CD14-positive monocyte (primary cell): ENCODE measurements around the gene SLC35D2. TPM values are rescaled to one million over a fixed set of nuclear protein-coding genes. Genes with fewer than 3 reads are reported as not detected.

ENCODE experiments used
- DNase-seq, 3 donors: peaks; one replicate each; pipeline ENCODE4 v3.0.0-alpha.2; 2011 to 2022
- H2AFZ ChIP-seq: 2 replicates; pipeline ENCODE4 v1.6.0; 2012; ENCODE audit warnings: mild to moderate bottlenecking, low read depth, low read length, inconsistent platforms; ENCODE audit not compliant: insufficient read depth, poor library complexity, severe bottlenecking
- H3K27ac ChIP-seq, 2 donors: 1 replicate in 1 of 2; 2 replicates in 1 of 2; pipeline ENCODE4 v1.5.1; 2012 to 2013; ENCODE audit warnings: low read length in 2 of 2, control low read depth in 1 of 2, inconsistent platforms in 1 of 2, low read depth in 1 of 2, mild to moderate bottlenecking in 1 of 2
- H3K27me3 ChIP-seq, 2 donors: one replicate each; pipeline versions ENCODE4 v1.6.0 to v1.6.1; 2011 to 2013; ENCODE audit warnings: low read length in 2 of 2; ENCODE audit not compliant: control insufficient read depth in 2 of 2, insufficient read depth in 2 of 2
- H3K36me3 ChIP-seq, 2 donors: replicated peaks in 1 of 2; 1 replicate in 1 of 2; 2 replicates in 1 of 2; pipeline versions ENCODE4 v1.5.1 to v1.6.1; 2012 to 2013; ENCODE audit warnings: low read length in 2 of 2, control low read depth in 1 of 2, inconsistent platforms in 1 of 2, mild to moderate bottlenecking in 1 of 2; ENCODE audit not compliant: insufficient read depth in 2 of 2, control insufficient read depth in 1 of 2
- H3K4me1 ChIP-seq, 2 donors: 1 replicate in 1 of 2; 2 replicates in 1 of 2; pipeline versions ENCODE4 v1.5.1 to v1.6.1; 2012 to 2013; ENCODE audit warnings: low read length in 2 of 2, control low read depth in 1 of 2, inconsistent platforms in 1 of 2, mild to moderate bottlenecking in 1 of 2, moderate library complexity in 1 of 2; ENCODE audit not compliant: insufficient read depth in 2 of 2, control insufficient read depth in 1 of 2
- H3K4me2 ChIP-seq: replicated peaks from 2 replicates; pipeline ENCODE3; 2012; ENCODE audit warnings: low read length, moderate library complexity, mild to moderate bottlenecking; ENCODE audit not compliant: poor library complexity, severe bottlenecking; ENCODE audit errors: extremely low read depth
- H3K4me3 ChIP-seq, 3 experiments: fragments of 200-600 bp in 1 of 3; sonication (generic) in 1 of 3; replicated peaks in 1 of 3; 1 replicate in 2 of 3; 2 replicates in 1 of 3; pipeline ENCODE4 v1.5.1; 2011 to 2013; ENCODE audit warnings: low read length in 3 of 3, mild to moderate bottlenecking in 3 of 3, control low read depth in 2 of 3, low read depth in 2 of 3, inconsistent platforms in 1 of 3, moderate library complexity in 1 of 3
- H3K79me2 ChIP-seq: 2 replicates; pipeline ENCODE4 v1.6.0; 2012; ENCODE audit warnings: mild to moderate bottlenecking, control low read depth, inconsistent platforms, low read length, moderate library complexity; ENCODE audit not compliant: insufficient read depth
- H3K9ac ChIP-seq: 2 replicates; pipeline ENCODE4 v1.6.0; 2017; ENCODE audit warnings: low read length, mild to moderate bottlenecking; ENCODE audit not compliant: insufficient read depth, poor library complexity, severe bottlenecking
- H3K9me3 ChIP-seq, 2 donors: replicated peaks in 1 of 2; 1 replicate in 1 of 2; 2 replicates in 1 of 2; pipeline versions ENCODE4 v1.5.1 to v1.6.1; 2012 to 2013; ENCODE audit warnings: low read length in 2 of 2, control low read depth in 1 of 2; ENCODE audit not compliant: control insufficient read depth in 1 of 2, insufficient read depth in 1 of 2
- H4K20me1 ChIP-seq: 2 replicates; pipeline ENCODE4 v1.6.0; 2012; ENCODE audit warnings: mild to moderate bottlenecking, low read length, control low read depth, moderate library complexity; ENCODE audit not compliant: insufficient read depth
- H3K27ac Mint-ChIP-seq, 7 donors: one replicate each; pipeline ENCODE4 v1.8.0; 2020; ENCODE audit warnings: mild to moderate bottlenecking in 7 of 7, mixed read lengths in 7 of 7, moderate library complexity in 6 of 7, inconsistent platforms in 2 of 7
- H3K27me3 Mint-ChIP-seq, 3 donors: one replicate each; pipeline ENCODE4 v1.8.0; 2021 to 2022; ENCODE audit warnings: low read depth in 3 of 3, mild to moderate bottlenecking in 3 of 3, mixed read lengths in 3 of 3, moderate library complexity in 3 of 3, inconsistent platforms in 1 of 3
- H3K36me3 Mint-ChIP-seq, 2 donors: one replicate each; pipeline ENCODE4 v1.8.0; 2020; ENCODE audit warnings: mixed read lengths in 2 of 2, inconsistent platforms in 1 of 2, mild to moderate bottlenecking in 1 of 2
- H3K4me1 Mint-ChIP-seq: one replicate; pipeline ENCODE4 v1.8.0; 2020; ENCODE audit warnings: mild to moderate bottlenecking, mixed read lengths
- H3K4me3 Mint-ChIP-seq, 2 donors: one replicate each; pipeline ENCODE4 v1.8.0; 2020; ENCODE audit warnings: mild to moderate bottlenecking in 2 of 2, mixed read lengths in 2 of 2, moderate library complexity in 1 of 2
- H3K9me3 Mint-ChIP-seq, 7 donors: one replicate each; pipeline ENCODE4 v1.8.0; 2020 to 2022; ENCODE audit warnings: mixed read lengths in 7 of 7, mild to moderate bottlenecking in 6 of 7, moderate library complexity in 6 of 7, inconsistent platforms in 2 of 7
- WGBS: methylation state at CpG from one replicate; pipeline ENCODE4 v1.1.5; 2013; ENCODE audit warnings: missing lambda C conversion rate; ENCODE audit not compliant: insufficient coverage; 5-methylcytosine and 5-hydroxymethylcytosine counted together
- intact Hi-C, 2 donors: fragments of 100-400 bp; cut with micrococcal nuclease; formaldehyde crosslinking; loops; one replicate each; pipeline versions ENCODE4 v1.15.0 to v1.15.1; 2023
- polyA plus RNA-seq, 3 donors: library from polyadenylated mRNA; depleted of rRNA in 1 of 3; unstranded in 2 of 3; stranded (reverse) in 1 of 3; fragments of 300-500 nt in 2 of 3; fragments of >200 nt in 1 of 3; fragmentation: Illumina TruSeq in 2 of 3; gene quantifications; 1 replicate in 2 of 3; 2 replicates in 1 of 3; pipeline ENCODE4 v1.2.3, GENCODE V29; 2012 to 2021
- TF ChIP-seq, protein P1 (sequence below): fragments of 200-600 bp; IDR thresholded peaks from one replicate; pipeline ENCODE4 v1.8.0; 2022; ENCODE audit warnings: antibody characterized with exemption, mild to moderate bottlenecking

Gene SLC35D2
- polyA plus RNA-seq, 3 donors, result 14.8 to 27.4 (median 20.0) TPM

DNA sequence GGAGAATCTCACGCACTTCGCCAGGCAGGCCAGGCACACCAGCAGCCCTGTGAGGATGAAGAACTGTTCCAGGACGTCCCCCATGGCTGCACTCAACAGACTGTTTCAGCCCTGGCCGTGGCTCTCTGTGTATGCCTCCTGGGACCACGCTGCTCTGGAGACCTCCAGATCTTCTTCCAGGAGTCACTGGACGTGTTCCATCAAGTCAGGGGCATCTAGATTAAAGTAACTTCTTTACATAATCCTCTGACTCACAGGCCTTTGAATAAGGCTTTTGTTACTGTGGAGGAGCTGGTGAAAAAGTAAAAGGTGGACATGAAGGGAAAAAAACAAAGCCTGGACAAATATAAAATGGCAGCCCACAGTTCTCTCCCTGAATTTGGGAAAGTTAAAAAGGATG, 81.5 kb downstream of the SLC35D2 start, which contains the start of gene HSD17B3:
TSS of gene HSD17B3 (minus strand) at position 156 of the 400 bp plus-strand sequence. CDS start at position 84, 72 bp downstream.
- 100% methylated on average over 3 of the region's 6 CpGs for WGBS
- intact Hi-C loops, result no loop called here
- Histone ChIP-seq H3K79me2 (no peaks in the 10 kb centered on the region), H3K9ac (no peak within 1 kb of the TSS), H3K36me3 (no peaks in the 10 kb centered on the region), H3K4me2 (no peak within 1 kb of the TSS), H3K4me3 (no peak within 1 kb of the TSS), H4K20me1 (no peaks in the 10 kb centered on the region), H2AFZ (no peak within 1 kb of the TSS), H3K4me1 (no peaks in the 10 kb centered on the region), H3K27ac (no peak within 1 kb of the TSS), H3K9me3 (no peaks in the 10 kb centered on the region), H3K27me3 (no peaks in the 10 kb centered on the region)
- Mint-ChIP-seq H3K27ac (no peak within 1 kb of the TSS), H3K4me3 (no peak within 1 kb of the TSS), H3K4me1 (no peaks in the 10 kb centered on the region), H3K9me3 (peaks cover 0 to 11% (median 1%) of the 10 kb centered on the region in 7 donors), H3K27me3 (peaks cover 4 to 10% (median 7%) of the 10 kb centered on the region in 3 donors), H3K36me3 (no peaks in the 10 kb centered on the region)
- TF ChIP-seq, protein P1, sequence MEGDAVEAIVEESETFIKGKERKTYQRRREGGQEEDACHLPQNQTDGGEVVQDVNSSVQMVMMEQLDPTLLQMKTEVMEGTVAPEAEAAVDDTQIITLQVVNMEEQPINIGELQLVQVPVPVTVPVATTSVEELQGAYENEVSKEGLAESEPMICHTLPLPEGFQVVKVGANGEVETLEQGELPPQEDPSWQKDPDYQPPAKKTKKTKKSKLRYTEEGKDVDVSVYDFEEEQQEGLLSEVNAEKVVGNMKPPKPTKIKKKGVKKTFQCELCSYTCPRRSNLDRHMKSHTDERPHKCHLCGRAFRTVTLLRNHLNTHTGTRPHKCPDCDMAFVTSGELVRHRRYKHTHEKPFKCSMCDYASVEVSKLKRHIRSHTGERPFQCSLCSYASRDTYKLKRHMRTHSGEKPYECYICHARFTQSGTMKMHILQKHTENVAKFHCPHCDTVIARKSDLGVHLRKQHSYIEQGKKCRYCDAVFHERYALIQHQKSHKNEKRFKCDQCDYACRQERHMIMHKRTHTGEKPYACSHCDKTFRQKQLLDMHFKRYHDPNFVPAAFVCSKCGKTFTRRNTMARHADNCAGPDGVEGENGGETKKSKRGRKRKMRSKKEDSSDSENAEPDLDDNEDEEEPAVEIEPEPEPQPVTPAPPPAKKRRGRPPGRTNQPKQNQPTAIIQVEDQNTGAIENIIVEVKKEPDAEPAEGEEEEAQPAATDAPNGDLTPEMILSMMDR, result no peak
- DNase-seq, result no peak

DNA sequence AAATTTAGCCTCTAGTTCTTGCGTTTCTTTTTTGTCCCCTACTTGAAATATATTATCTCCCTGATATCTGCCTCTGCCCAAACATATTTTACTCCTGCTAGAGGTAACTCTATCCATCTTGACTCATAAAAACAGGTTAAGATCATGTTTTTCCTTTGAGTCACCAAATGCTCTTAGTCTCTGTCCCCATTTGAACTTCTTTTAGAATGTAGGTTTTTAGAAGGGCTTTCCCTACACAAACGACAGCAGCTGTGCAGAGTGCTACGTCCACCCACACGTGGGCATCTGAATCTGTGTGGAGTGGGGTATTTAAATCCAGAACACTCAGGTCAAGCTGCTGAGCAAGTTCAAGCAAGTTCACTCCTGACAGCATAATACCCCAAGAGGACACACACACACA, 83.7 kb downstream of the SLC35D2 start:
- no peaks in the 10 kb centered on the region for H3K36me3 Mint-ChIP-seq
- H3K27me3 Mint-ChIP-seq, result peaks cover 6 to 9% (median 7%) of the 10 kb centered on the region in 3 donors
- Histone ChIP-seq H3K4me2 (no peak overlapping the region), H3K9me3 (peaks cover 0 to 3% of the 10 kb centered on the region in 2 donors), H3K4me1 (no peaks in the 10 kb centered on the region), H3K27ac (no peak overlapping the region), H3K9ac (no peak overlapping the region), H3K79me2 (no peaks in the 10 kb centered on the region), H3K36me3 (no peaks in the 10 kb centered on the region), H3K27me3 (no peaks in the 10 kb centered on the region), H3K4me3 (no peak overlapping the region), H4K20me1 (no peaks in the 10 kb centered on the region), H2AFZ (no peak overlapping the region)
- H3K27ac Mint-ChIP-seq, result no peak overlapping the region
- H3K9me3 Mint-ChIP-seq, result peaks cover 0 to 18% (median 6%) of the 10 kb centered on the region in 7 donors
- H3K4me1 Mint-ChIP-seq, result no peaks in the 10 kb centered on the region
- no peak overlapping the region for H3K4me3 Mint-ChIP-seq
- WGBS, result no CpG with 5 or more reads among the region's 4 CpGs
- no peak for DNase-seq
- intact Hi-C loops, result no loop called here
- TF ChIP-seq, protein P1, result no peak
